ENCODE data around the gene FAM210B.

FAM210B gene

DNA sequence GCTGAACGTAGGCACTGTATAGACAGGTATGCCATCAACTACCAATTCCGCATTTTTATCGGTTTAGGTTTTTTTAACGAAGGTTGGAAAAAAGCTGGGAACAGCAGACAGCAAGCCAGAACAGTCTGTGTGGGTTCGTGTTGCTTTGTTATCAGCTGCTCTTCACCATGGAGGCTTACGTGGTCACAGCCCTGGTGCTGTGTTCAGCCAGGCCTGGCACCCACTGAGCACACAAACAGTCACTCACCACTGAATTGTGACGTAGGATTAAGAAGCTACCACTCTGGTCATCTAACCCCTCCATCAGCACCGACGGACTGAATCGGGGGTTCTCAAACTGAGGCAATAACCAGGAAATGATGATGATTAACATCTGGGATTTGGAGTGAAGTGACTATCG lies 13.2 kb downstream of the FAM210B start:
- DNase-seq (ENCODE audit: insufficient read length, low spot score), result no peak
- no peak for FAIRE-seq
- TF ChIP-seq SPI1 (IDR thresholded peaks at IDR 0.05; ENCODE audit: low read depth, low read length) (no peak), PAX5 (IDR thresholded peaks at IDR 0.05; ENCODE audit: insufficient read depth, low read length, severe bottlenecking) (no peak), POLR2A (IDR thresholded peaks at IDR 0.05; ENCODE audit: low read depth, low read length) (no peak), TAF1 (IDR thresholded peaks at IDR 0.05; ENCODE audit: low read depth, low read length) (no peak), POU2F2 (IDR thresholded peaks at IDR 0.05; ENCODE audit: low read depth, low read length) (no peak), POLR2AphosphoS5 (IDR thresholded peaks at IDR 0.05; ENCODE audit: low read depth, low read length) (no peak)

DNA sequence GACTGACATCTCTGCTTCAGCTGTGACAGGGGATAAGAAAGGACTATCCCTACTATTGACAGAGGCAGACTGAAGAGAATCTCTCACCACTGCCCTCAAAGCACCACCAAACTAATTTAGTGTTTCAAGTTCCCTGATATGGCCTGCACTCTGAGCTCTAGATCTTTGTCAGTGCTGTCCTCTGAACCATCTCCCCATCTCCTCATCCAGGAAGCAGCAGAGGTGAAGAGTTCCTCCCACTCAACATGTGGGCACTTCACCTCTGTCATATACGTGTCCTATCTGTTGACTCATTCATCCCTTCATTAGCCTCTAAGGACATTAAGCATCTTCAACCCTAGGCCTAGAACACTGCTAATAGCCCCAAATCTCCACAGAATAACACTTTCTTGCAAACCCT lies 14.1 kb downstream of the FAM210B start:
- no peak for FAIRE-seq
- TF ChIP-seq TAF1 (IDR thresholded peaks at IDR 0.05; ENCODE audit: low read depth, low read length), result no peak
- no peak for TF ChIP-seq POU2F2 (IDR thresholded peaks at IDR 0.05; ENCODE audit: low read depth, low read length)
- no peak for TF ChIP-seq POLR2A (IDR thresholded peaks at IDR 0.05; ENCODE audit: low read depth, low read length)
- no peak for TF ChIP-seq POLR2AphosphoS5 (IDR thresholded peaks at IDR 0.05; ENCODE audit: low read depth, low read length)
- no peak for TF ChIP-seq PAX5 (IDR thresholded peaks at IDR 0.05; ENCODE audit: insufficient read depth, low read length, severe bottlenecking)
- no peak for TF ChIP-seq SPI1 (IDR thresholded peaks at IDR 0.05; ENCODE audit: low read depth, low read length)
- DNase-seq (ENCODE audit: insufficient read length, low spot score), result no peak

DNA sequence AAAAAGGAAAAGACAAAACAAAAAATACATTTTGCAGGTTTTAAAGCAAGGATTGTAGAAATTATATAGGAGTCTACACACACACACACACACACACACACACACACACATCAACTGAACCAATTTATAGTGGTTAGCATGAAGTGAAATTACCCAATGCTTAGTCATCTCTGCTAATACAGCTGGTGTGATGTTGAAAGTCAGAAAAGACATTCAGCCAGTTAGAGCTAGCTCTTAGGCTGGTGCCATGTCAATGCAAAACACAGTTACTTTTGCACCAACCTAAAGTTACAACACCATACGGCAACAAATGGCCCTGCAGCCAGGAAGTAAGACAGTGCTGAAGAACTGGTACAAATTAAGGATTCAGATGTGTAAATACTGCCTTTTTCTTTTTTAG lies 15.2 kb downstream of the FAM210B start:
- FAIRE-seq (peak; percentile 35), DNase-seq (ENCODE audit: insufficient read length, low spot score) (no peak)
- TF ChIP-seq TAF1 (IDR thresholded peaks at IDR 0.05; ENCODE audit: low read depth, low read length) (no peak), POLR2AphosphoS5 (IDR thresholded peaks at IDR 0.05; ENCODE audit: low read depth, low read length) (no peak), SPI1 (IDR thresholded peaks at IDR 0.05; ENCODE audit: low read depth, low read length) (no peak), POU2F2 (IDR thresholded peaks at IDR 0.05; ENCODE audit: low read depth, low read length) (no peak), POLR2A (IDR thresholded peaks at IDR 0.05; ENCODE audit: low read depth, low read length) (no peak), PAX5 (IDR thresholded peaks at IDR 0.05; ENCODE audit: insufficient read depth, low read length, severe bottlenecking) (no peak)

GRCh38 chr20:56376331-56376730 lies 17.6 kb downstream of the FAM210B start:
- DNase-seq (ENCODE audit: insufficient read length, low spot score), result no peak
- TF ChIP-seq POLR2A (IDR thresholded peaks at IDR 0.05; ENCODE audit: low read depth, low read length) (no peak), TAF1 (IDR thresholded peaks at IDR 0.05; ENCODE audit: low read depth, low read length) (no peak), PAX5 (IDR thresholded peaks at IDR 0.05; ENCODE audit: insufficient read depth, low read length, severe bottlenecking) (no peak), SPI1 (IDR thresholded peaks at IDR 0.05; ENCODE audit: low read depth, low read length) (no peak), POLR2AphosphoS5 (IDR thresholded peaks at IDR 0.05; ENCODE audit: low read depth, low read length) (no peak), POU2F2 (IDR thresholded peaks at IDR 0.05; ENCODE audit: low read depth, low read length) (no peak)
- FAIRE-seq, result no peak

DNA sequence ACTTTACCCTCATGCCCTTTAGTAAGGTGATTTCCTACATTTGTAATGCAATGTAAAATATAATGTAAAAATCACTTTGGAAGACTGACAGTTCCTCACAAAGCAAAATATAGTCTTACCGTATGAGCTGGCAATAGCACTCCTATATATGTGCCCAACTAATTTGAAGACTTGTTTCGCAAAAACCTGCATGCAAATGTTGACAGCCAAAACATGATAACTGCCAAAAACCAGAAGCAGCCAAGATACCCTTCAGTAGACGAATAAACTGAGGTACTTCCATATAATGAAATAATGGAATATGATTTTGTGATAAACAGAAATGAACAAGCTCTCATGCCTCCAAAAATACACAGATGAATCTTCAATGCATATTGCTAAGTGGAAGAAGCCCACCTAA lies 19.6 kb downstream of the FAM210B start:
- no peak for FAIRE-seq
- no peak for DNase-seq (ENCODE audit: insufficient read length, low spot score)
- TF ChIP-seq POLR2A (IDR thresholded peaks at IDR 0.05; ENCODE audit: low read depth, low read length) (no peak), POLR2AphosphoS5 (IDR thresholded peaks at IDR 0.05; ENCODE audit: low read depth, low read length) (no peak), SPI1 (IDR thresholded peaks at IDR 0.05; ENCODE audit: low read depth, low read length) (no peak), PAX5 (IDR thresholded peaks at IDR 0.05; ENCODE audit: insufficient read depth, low read length, severe bottlenecking) (no peak), POU2F2 (IDR thresholded peaks at IDR 0.05; ENCODE audit: low read depth, low read length) (no peak)

- DNase-seq (ENCODE audit: insufficient read length, low spot score) (no peak), FAIRE-seq (no peak)
These were observed 21.6 kb downstream of the FAM210B start for GRCh38 chr20:56380375-56380774.

DNA sequence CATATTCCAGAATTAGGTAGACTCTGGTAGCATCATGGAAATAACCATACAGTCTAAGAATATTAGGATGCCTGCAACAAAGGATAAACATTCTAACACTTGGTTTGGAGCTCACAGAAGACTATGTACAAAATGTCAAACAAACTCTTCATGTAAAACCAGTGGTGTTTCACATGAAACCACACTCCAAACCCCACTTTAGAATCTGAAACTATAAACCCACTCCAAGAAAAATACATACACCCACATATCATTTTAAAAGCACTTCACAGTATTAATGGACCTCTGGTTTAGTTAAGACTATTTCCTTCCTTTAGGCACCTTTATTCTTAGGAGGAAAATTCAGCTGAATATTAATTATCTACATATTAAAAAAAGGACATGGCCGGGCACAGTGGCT lies 22.7 kb downstream of the FAM210B start:
- FAIRE-seq, result no peak
- no peak for TF ChIP-seq TAF1 (IDR thresholded peaks at IDR 0.05; ENCODE audit: low read depth, low read length)
- no peak for TF ChIP-seq POLR2A (IDR thresholded peaks at IDR 0.05; ENCODE audit: low read depth, low read length)
- no peak for TF ChIP-seq SPI1 (IDR thresholded peaks at IDR 0.05; ENCODE audit: low read depth, low read length)
- no peak for TF ChIP-seq POU2F2 (IDR thresholded peaks at IDR 0.05; ENCODE audit: low read depth, low read length)
- no peak for DNase-seq (ENCODE audit: insufficient read length, low spot score)

More at GRCh38 chr20:56380375-56380774, 21.6 kb downstream of the FAM210B start:
- no peak for TF ChIP-seq SPI1 (IDR thresholded peaks at IDR 0.05; ENCODE audit: low read depth, low read length)
- TF ChIP-seq POLR2AphosphoS5 (IDR thresholded peaks at IDR 0.05; ENCODE audit: low read depth, low read length), result no peak
- no peak for TF ChIP-seq POLR2A (IDR thresholded peaks at IDR 0.05; ENCODE audit: low read depth, low read length)
- TF ChIP-seq PAX5 (IDR thresholded peaks at IDR 0.05; ENCODE audit: insufficient read depth, low read length, severe bottlenecking), result no peak
- no peak for TF ChIP-seq TAF1 (IDR thresholded peaks at IDR 0.05; ENCODE audit: low read depth, low read length)
- TF ChIP-seq POU2F2 (IDR thresholded peaks at IDR 0.05; ENCODE audit: low read depth, low read length), result no peak

DNA sequence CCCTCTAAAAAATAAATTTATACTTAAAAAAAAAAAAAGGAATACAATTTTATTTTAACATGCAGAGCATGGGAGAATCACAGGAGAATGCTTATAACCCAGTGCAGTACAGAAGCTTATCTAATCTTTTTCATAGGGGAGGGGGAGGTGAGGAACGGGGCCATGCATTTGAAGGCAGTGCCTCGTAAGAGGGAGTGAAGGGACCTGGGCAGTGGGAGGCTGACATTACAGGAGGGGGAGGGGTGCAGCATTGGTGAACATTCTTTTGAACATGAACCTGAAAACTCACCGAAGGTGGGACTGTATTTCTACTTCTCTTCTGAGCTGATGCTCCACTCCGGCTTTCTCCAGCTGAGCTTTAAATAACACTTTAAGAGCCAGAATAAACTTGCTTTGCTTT lies 23.9 kb downstream of the FAM210B start:
- FAIRE-seq (no peak), DNase-seq (ENCODE audit: insufficient read length, low spot score) (no peak)
- TF ChIP-seq TAF1 (IDR thresholded peaks at IDR 0.05; ENCODE audit: low read depth, low read length), result no peak
- TF ChIP-seq PAX5 (IDR thresholded peaks at IDR 0.05; ENCODE audit: insufficient read depth, low read length, severe bottlenecking), result no peak
- TF ChIP-seq POU2F2 (IDR thresholded peaks at IDR 0.05; ENCODE audit: low read depth, low read length), result no peak
- no peak for TF ChIP-seq POLR2AphosphoS5 (IDR thresholded peaks at IDR 0.05; ENCODE audit: low read depth, low read length)
- no peak for TF ChIP-seq SPI1 (IDR thresholded peaks at IDR 0.05; ENCODE audit: low read depth, low read length)
- TF ChIP-seq POLR2A (IDR thresholded peaks at IDR 0.05; ENCODE audit: low read depth, low read length), result no peak

DNA sequence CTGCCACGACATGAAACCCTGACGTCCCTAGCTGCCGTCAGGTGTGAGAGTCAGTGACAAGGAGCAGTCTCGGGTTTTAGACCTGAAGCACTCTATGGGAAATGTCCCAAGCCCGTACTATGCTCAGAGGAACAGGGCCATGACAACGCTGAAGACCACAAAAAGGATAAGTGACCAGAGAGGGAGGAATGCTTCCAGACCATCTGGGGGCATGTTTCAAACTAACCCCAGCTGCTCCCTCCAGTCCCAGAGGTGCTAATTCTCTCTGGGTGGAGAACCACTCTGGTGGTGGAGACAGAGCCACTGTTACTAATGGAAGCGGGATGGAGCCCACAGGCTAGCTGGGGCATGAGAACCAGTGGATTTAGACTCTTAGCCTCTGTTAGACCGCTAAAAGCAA lies 24.6 kb downstream of the FAM210B start:
- no peak for FAIRE-seq
- TF ChIP-seq POLR2A (IDR thresholded peaks at IDR 0.05; ENCODE audit: low read depth, low read length), result no peak
- TF ChIP-seq POU2F2 (IDR thresholded peaks at IDR 0.05; ENCODE audit: low read depth, low read length), result no peak
- TF ChIP-seq POLR2AphosphoS5 (IDR thresholded peaks at IDR 0.05; ENCODE audit: low read depth, low read length), result no peak
- no peak for TF ChIP-seq PAX5 (IDR thresholded peaks at IDR 0.05; ENCODE audit: insufficient read depth, low read length, severe bottlenecking)
- DNase-seq (ENCODE audit: insufficient read length, low spot score), result no peak

DNA sequence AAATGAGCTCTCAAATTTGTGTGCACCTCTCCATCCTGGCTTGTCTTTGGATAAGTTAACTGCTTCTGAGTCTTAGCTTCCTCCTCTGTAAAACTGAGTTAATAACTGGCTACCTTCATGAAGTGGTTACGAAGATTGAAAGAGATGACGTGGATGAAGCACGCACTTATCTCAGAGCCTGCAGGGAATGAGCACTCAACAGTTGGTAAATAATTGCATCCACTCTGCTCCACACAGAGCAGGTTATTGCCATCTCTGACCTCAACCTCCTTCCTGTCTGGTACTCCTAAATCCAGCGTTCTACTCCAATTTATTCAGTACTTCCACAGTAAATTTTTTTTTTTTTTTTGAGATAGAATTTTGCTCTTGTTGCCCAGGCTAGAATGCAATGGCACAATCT lies 26.4 kb downstream of the FAM210B start:
- DNase-seq (ENCODE audit: insufficient read length, low spot score) (no peak), FAIRE-seq (no peak)
- TF ChIP-seq SPI1 (IDR thresholded peaks at IDR 0.05; ENCODE audit: low read depth, low read length) (no peak), POLR2A (IDR thresholded peaks at IDR 0.05; ENCODE audit: low read depth, low read length) (no peak), POLR2AphosphoS5 (IDR thresholded peaks at IDR 0.05; ENCODE audit: low read depth, low read length) (no peak), TAF1 (IDR thresholded peaks at IDR 0.05; ENCODE audit: low read depth, low read length) (no peak), PAX5 (IDR thresholded peaks at IDR 0.05; ENCODE audit: insufficient read depth, low read length, severe bottlenecking) (no peak), POU2F2 (IDR thresholded peaks at IDR 0.05; ENCODE audit: low read depth, low read length) (no peak)
